ENCODE data around the gene CNTRL.
"Not testable (repeated sequence)": the region's sequence is repeated elsewhere in the genome, so short reads cannot be mapped to it uniquely, and the experiment has no call there.

The CNTRL gene

DNA sequence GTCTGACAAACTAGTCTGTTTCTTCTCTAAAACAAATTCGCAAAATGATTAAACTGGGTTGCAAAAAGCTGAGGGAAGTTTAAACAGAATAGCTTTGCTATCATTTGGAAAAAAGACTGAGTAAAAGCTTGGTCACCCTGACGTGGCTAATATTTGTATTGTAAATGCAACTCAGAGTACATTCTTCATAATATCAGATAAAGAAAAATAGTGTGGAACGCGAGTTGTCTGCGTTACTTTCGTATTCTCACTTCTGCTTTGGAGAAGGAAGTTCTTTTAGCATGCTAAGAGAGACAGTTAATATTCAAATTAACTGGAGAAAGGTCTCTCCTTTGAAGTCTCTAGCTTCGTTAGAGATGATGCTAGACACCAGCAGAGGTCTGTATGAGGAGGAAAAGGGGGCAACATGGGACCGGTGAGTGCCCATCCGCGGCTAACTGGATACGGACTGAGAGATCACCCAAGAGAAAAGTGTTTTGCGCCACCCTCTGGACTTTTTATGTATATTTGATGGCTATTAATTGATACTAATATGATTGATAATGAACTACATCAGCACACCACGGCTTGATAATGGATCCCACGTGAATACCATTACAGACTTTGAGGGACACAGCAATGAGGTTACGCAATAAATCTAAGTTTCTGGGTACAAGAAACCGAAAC is 2.9 kb upstream of the CNTRL start:
- no peak for DNase-seq (ENCODE audit: low read depth)

DNA sequence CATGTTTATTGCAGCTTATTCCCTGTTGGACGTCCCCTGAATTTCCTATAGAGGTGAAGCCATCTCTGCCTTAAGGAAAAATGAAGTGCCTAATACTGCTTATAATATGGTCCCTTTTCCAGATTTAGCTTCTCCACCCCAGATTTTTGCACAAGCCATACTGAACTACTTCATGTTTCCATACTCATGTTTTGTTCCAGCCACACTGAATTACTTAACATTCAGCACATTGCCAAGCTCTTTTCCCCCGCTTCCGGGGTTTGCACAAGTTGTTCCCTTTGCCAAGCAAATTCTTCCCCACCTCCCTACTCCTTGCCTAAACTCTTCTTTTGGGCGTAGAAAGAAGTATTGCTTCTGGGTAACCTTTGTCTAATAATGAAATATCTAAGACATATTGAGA is 1.7 kb upstream of the CNTRL start:
- no peak for DNase-seq (ENCODE audit: low read depth)

DNA sequence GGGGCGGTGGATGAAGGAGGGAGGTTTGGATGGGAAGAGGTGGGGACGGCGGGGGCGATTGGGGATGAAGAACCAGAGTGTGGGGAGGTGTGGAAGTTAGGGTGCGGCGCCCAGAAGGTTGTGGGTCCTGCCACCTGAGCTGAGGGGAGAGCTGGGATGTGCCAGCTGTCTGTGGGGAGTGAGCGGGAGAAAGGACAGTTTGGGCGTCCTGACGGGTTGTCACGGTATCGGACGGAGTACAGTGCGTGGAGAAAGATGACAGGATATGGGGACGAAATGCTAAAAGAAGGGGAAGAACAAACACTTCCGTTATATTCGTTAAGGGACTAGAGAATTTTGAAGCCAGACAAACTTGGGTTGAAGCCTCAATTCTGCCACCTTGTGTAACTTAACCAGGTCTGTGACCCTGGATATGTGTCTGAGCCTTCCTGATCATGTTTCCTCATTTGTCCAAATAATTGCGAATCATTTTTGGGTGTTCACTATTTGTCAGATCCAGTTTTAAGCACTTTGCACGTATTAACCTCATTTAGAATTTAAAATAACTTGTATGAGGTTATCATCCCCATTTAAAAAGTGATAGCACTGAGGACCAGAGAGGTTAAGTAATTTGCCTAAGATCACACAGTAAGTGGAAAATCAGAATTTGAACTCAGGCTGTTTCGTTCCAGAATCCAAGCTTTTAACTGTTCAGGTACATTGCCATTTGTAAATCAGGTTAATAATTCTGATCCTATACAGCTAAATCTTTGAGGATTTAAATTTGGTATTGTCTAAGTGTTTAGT is 689 bp downstream of the CNTRL start:
- no peak for DNase-seq (ENCODE audit: low read depth)

DNA sequence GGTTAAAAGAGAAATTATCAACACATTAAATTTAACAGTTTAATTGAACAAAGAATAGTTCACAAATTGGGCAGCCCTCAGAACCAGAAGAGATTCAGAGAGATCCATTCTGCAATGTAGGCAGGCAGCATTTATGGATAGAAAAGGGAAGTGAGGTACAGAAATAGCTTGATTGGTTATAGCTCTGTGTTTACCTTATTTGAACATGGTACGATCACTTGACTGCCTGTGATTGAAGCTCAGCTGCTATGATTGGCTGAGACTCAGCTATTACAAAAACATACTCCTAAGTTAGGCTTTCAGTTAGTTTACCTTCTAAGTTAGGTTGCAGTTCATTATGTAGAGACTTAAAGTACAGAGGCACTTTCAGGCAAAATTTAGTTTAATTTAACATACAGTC is 7.3 kb downstream of the CNTRL start:
- DNase-seq (ENCODE audit: low read depth), result no peak

DNA sequence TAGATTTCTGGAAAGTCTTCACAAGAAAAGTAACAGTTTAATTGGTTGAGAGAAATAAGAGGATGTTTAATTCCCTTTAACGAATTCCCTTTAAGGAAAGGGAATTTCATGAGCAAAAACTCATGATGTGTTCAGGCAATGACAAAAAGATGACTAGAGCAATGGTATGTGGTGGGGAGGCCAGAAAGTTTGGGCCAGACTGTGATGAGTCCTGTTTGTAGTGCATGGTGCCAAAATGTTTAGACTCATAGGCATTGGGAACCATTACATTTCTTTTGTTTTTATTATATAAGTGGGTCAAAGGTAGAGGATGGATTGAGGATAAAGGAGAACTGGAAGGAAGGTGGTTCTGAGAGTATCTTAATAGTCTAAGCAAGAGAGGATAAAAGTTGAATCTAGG is 10.9 kb downstream of the CNTRL start:
- DNase-seq (ENCODE audit: low read depth), result no peak

DNA sequence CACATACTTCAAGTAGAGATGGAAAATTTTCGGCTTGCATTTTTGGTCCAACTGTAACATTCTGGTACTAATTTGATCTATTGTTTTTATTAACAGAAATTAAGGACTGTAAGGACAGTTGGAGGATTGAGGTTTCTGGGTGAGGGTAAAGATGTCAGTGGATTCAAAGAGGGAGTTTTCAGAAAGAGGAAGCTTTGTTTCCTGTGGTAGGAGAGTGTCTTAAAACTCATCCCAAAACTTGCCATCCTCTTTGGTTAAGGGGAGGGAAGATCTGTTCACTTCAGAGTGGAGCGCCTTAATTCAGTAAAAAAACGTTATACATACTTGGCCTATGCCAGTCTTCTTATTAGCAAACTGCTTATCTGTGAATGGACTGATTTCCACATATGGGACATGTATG is 13.8 kb downstream of the CNTRL start:
- no peak for DNase-seq (ENCODE audit: low read depth)

DNA sequence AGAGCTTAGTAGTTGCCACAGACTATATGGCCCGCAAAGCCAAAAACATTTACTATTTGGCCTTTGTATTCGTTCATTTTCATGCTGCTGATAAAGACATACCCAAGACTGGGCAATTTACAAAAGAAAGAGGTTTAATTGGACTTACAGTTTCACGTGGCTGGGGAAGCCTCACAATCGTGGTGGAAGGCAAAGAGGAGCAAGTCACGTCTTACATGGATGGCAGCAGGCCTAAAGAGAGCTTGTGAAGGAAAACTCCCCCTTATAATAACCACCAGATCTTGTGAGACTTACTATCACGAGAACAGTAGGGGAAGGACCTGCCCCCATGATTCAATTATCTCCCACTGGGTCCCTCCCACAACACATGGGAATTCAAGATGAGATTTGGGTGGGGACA is 16.0 kb downstream of the CNTRL start:
- not testable (repeated sequence) for DNase-seq (ENCODE audit: low read depth)

DNA sequence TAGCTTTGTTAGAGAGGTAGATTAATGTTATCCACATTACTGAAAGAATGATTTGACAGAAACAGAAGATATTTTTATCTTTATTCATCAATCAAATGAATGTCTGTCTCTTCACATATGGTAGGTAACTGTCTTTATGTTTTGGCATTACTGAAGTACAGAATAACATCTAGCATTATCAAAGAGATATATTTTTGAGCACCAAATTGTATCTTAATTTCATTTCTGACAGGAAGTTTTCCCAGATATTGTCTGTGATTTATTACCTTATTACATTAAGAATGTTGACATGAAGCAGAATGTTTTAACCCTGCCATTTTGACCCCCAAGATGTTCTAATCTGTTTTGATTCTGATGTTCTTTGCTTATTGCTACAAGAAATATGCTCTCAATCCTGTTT is 20.3 kb downstream of the CNTRL start:
- no peak for DNase-seq (ENCODE audit: low read depth)

DNA sequence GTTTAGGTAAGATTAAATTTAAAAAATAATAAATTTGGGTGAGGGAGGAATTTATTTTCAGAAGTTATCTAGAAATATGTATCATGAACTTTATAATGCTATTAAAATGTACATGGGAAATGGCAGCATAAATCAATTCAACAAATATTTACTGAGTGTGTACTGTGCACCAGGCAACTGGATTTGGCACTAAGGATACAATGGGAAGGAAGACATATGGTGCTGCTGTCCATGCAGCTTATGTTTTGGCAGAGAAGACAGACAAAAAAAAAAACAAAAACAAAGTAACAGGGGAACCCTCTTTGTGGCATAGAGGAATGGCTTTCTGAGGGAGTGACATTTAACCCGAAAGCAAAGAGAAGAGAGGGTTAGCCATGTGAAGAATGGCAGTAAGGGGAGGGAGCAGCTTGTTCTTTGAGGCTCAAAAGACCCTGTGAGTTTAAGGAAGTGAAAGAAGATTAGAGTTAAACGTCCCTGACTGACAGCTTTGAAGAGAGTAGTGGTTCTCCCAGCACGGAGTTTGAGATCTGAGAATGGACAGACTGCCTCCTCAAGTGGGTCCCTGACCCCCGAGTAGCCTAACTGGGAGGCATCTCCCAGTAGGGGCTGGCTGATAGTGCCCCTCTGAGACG is 23.9 kb downstream of the CNTRL start:
- no peak for DNase-seq (ENCODE audit: low read depth)

DNA sequence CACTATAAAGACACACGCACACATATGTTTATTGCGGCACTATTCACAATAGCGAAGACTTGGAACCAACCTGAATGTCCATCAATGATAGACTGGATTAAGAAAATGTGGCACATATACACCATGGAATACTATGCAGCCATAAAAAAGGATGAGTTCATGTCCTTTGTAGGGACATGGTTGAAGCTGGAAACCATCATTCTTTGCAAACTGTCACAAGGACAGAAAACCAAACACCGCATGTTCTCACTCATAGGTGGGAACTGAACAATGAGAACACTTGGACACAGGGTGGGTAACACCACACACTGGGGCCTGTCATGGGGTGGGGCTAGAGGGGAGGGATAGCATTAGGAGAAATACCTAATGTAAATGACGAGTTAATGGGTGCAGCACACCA is 29.3 kb downstream of the CNTRL start:
- not testable (repeated sequence) for DNase-seq (ENCODE audit: low read depth)

DNA sequence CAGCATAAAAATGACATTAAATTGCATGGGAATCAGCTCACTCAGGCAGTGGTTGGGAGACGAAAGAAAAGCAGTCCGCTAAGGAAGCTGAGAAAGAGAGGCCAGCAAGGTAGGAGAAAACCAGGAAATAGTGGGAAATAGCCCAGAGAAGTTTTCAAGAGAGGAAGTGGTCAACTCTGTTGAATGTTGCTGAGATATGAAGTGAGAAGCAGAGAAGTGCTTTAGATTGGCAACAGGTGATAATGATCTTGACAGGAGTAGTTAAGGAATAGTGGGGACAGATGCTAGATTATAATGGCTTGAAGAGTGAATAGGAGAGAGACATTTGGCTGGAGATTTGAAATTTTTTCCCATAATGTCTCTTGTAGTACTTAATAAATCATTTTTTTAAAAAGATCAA is 30.8 kb downstream of the CNTRL start:
- no peak for DNase-seq (ENCODE audit: low read depth)

DNA sequence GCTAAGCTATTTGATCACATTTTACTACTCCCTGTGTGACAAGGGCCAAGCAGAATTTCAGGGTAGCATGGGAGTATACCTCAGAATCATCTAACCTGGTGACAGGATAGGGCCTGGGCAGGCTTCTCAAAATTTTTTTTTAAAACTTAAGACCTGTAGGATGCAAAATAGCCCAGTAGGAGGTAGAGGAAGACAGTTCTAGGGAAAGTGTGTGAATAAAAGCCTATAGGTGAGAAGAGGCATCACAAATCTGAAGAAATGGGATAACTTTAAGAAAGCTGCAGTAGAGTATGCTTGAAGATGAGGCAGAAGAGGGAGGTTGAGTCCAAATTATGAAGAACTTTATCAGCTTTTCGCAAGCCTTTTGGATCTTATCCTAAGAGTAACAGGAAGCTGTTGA is 32.3 kb downstream of the CNTRL start:
- no peak for DNase-seq (ENCODE audit: low read depth)

DNA sequence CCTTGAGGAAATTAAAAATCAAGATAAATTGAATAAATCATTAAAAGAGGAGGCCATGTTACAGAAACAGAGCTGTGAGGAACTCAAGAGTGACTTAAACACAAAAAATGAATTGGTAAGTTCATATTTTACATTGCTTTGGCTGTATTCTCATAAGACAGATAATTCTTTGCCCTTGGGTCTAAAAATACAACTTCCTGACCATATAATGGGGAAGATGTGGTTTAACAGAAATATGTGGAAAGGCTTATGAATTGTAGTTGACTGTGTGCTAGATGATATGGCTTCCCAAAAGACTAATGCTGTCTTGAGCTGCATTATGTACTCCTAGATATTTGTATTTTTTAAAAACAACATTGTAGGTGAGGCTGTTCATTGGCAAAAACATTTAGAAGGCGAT is 33.1 kb downstream of the CNTRL start:
- DNase-seq (ENCODE audit: low read depth), result no peak

DNA sequence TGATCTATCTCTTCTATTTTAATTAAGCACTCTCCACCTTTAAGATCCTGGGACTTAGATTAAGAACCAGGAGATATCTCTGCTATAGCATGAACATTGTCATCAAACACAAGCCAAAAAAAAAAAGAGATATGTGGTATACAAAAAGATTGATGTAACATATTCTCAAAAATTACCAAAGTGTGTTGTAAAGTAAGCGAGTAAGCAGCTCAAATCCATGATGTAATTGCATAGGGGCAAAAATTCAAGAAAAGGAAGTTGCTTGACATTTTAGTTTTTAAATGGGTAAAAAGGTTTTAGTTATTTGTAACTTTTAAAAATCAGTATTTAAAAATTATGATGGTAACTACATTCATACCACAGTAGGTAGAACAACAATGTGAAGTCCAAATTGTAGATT is 40.7 kb downstream of the CNTRL start:
- DNase-seq (ENCODE audit: low read depth), result no peak

DNA sequence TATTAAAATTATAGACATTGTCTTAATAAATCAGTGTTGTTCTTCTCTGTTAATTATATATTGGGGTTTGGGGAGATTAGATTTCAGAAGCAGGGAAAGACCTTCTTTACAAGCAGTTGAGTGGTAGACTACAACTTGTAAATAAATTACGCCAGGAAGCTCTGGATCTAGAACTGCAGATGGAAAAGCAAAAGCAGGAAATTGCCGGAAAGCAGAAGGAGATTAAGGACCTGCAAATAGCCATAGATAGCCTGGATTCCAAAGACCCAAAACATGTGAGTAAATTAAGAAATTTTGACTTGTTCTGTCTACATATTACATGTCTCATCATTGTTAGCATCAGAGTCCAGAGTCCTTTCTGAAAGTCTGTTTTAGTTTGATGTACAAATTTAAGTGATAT is 43.5 kb downstream of the CNTRL start:
- no peak for DNase-seq (ENCODE audit: low read depth)

DNA sequence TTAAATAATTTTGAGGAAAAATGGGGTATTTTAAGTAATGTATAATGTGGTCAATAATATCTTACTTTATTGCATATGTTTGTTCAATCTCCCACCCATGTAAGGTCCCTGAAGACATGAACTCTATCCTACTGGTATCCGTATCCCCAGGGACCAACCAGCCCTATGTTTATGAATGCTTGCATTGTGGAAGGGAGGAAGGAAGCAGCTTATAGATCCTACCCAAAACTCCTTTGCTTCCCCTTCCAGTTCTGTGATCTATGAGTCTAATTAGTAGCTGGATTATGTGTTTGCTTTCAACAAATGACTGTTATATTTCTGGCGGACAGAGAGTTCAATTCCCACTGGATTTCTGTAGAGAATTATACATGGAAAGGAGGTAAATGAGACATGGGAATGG is 45.6 kb downstream of the CNTRL start:
- DNase-seq (ENCODE audit: low read depth), result no peak

DNA sequence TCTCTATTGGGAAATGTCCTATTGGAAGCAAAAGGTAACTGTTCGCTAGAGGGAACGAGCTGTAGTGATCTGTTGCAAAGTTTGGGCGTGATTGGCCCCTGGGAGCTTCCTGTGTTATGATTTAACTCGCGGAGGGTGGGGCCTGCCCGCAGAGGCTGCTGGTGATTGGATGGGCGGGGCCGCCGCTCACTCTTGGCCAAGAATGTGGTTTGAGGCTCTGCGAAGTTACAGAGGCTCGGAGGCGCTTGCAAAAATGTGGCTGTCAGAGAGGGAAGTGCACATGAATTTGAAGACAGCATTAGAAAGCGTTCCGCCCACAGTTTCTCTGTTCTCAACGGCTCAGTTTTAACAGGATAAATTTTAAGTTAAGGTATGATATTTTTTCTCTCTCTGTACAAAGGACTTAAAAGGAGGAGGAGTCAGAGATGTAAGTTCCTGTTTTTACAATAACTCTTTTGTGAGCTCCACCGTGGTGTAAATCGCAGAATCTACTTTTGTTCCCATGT is 46.9 kb downstream of the CNTRL start:
- DNase-seq (ENCODE audit: low read depth), result peak; percentile 85

DNA sequence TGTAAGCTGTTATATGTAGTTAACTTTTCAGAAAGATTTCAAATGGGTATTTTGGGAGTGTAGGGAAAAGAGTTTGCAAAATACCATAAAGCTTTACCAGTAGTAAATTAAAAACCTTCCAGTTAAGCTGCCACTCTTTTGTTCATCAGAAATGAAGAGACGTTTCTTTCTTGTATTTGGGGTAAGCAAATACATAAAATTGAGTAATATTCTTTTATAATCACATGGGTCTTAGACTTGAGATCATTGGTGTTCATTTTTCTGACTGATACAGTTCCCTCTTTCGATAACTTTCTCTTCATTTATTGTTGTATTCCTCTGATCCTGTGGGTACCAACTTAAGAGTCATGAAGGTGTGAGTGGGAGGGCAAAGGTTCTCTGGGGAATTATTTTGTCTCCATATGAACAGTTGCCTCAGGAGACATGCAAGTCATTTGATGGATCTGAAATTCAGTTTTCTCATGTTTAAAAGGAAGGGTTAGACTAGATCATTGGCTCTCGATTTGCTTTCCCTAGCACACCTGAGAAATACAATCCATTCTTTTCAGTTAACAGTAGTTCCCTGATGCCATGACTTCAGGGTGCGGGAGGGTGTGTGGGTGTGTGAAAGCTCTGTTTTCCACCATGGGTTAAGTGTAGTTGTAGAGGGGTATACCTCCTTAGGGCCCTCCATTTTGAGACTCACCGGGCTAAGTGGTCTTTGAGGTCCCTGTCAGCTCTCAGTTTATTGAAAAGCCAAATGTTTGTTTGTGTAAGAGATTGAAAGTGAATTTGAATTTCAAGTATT is 47.7 kb downstream of the CNTRL start:
- DNase-seq (ENCODE audit: low read depth), result no peak

DNA sequence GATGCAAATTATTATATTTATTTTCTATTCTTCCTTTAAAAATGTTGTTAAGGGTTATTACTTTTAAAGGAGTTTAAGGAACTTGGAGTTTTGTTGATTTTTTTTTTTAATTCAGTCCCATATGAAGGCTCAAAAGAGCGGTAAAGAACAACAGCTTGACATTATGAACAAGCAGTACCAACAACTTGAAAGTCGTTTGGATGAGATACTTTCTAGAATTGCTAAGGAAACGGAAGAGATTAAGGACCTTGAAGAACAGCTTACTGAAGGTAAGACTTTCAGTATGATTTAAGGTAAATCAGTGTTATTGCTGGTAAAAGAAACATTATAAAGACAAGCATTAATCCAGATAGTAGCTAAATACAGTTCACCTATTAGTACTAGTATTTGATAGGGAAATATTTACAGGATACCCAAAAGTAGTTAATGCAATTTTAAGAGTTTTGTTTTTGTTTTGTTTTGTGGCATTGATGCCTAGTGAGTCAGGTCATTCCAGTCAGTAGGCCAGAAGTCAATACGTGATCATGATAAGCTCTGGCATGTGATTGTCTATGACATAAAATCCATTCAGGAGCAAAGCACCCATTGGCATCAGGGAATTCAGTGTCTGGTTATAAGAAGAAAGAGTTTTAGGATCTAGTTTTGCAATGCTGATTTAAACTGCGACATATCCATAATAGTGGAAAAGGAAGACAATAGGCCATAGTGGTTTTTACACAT is 49.2 kb downstream of the CNTRL start:
- DNase-seq (ENCODE audit: low read depth), result no peak

DNA sequence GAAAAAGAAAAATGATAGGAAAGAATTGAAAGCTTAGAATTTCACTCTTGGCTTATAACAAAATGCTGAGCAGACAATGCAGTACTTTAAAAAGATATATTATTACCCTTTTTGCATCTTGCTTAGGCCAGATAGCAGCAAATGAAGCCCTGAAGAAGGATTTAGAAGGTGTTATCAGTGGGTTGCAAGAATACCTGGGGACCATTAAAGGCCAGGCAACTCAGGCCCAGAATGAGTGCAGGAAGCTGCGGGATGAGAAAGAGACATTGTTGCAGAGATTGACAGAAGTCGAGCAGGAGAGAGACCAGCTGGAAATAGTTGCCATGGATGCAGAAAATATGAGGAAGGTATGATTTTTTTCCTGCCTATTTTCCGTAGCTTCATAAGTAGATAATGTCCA is 50.8 kb downstream of the CNTRL start:
- DNase-seq (ENCODE audit: low read depth), result no peak

DNA sequence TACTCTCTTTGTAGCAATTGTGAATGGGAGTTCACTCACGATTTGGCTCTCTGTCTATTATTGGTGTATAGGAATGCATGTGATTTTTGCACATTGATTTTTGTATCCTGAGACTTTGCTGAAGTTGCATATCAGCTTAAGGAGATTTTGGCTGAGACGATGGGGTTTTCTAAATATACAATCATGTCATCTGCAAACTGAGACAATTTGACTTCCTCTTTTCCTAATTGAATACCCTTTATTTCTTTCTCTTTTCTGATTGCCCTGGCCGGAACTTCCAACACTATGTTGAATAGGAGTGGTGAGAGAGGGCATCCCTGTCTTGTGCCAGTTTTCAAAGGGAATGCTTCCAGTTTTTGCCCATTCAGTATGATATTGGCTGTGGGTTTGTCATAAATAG is 54.6 kb downstream of the CNTRL start:
- DNase-seq (ENCODE audit: low read depth), result not testable (repeated sequence)

All from HS-27A (cell line).